IMR-90 (cell line): ENCODE measurements around the gene ARMH4. TPM values are rescaled to one million over a fixed set of nuclear protein-coding genes. Genes with fewer than 3 reads are reported as not detected.

Source experiments
- ATAC-seq: fragments of 200-7000 bp; cut with Tn5 transposase; 2 replicates; pipeline ENCODE4 v1.9.1; 2020; ENCODE audit warnings: low read depth, mild to moderate bottlenecking, moderate library complexity
- BruUV-seq: library from RNA; stranded (reverse); fragments of 400-500 nt; replicated peaks from 2 replicates; lab custom pipeline; 2021; lab: Mats Ljungman, UMichigan
- CTCF ChIA-PET: fragments of 300-600 bp; formaldehyde crosslinking; extraction: SDS; loops from one replicate; lab custom pipeline; 2021; ENCODE audit warnings: antibody characterized with exemption; lab: Yijun Ruan, JAX
- POLR2A ChIA-PET: fragments of 300-600 bp; sonication (Branson Sonifier 250); formaldehyde crosslinking; loops from one replicate; lab custom pipeline; 2022; ENCODE audit warnings: antibody characterized with exemption; ENCODE audit not compliant: unreplicated experiment; lab: Charles Lee
- DNase-seq: peaks from one replicate; pipeline ENCODE4 v3.0.0; 2013
- H2AFZ ChIP-seq: replicated peaks from 2 replicates; pipeline ENCODE3; 2013; ENCODE audit warnings: low read length, mild to moderate bottlenecking; ENCODE audit not compliant: poor library complexity
- H2AK5ac ChIP-seq: 2 replicates; pipeline ENCODE4 v1.6.1; 2013; ENCODE audit warnings: low read depth, low read length, inconsistent platforms
- H2AK9ac ChIP-seq: replicated peaks from 2 replicates; pipeline ENCODE3; 2013; ENCODE audit warnings: mild to moderate bottlenecking, low read depth, low read length, moderate library complexity; ENCODE audit not compliant: poor library complexity
- H2BK120ac ChIP-seq: 2 replicates; pipeline ENCODE4 v1.6.1; 2013; ENCODE audit warnings: low read depth, low read length, inconsistent platforms
- H2BK15ac ChIP-seq: 3 replicates; pipeline ENCODE4 v1.6.1; 2013; ENCODE audit warnings: low read depth, low read length, inconsistent platforms
- H2BK20ac ChIP-seq: 2 replicates; pipeline ENCODE4 v1.6.1; 2013; ENCODE audit warnings: low read depth, mild to moderate bottlenecking, inconsistent platforms, low read length, moderate library complexity
- H2BK5ac ChIP-seq: 2 replicates; pipeline ENCODE4 v1.6.1; 2013; ENCODE audit warnings: mild to moderate bottlenecking, low read depth, low read length, inconsistent platforms; ENCODE audit not compliant: poor library complexity, severe bottlenecking
- H3K14ac ChIP-seq: replicated peaks from 2 replicates; pipeline ENCODE4 v1.6.1; 2013; ENCODE audit warnings: low read depth, low read length, inconsistent platforms
- H3K18ac ChIP-seq: 2 replicates; pipeline ENCODE4 v1.6.1; 2013; ENCODE audit warnings: low read depth, low read length, control low read depth
- H3K23ac ChIP-seq: 2 replicates; pipeline ENCODE4 v1.6.1; 2013; ENCODE audit warnings: low read depth, low read length, inconsistent platforms
- H3K27ac ChIP-seq: 2 replicates; pipeline ENCODE4 v1.5.1; 2013; ENCODE audit warnings: mild to moderate bottlenecking, control low read depth, low read length; ENCODE audit not compliant: insufficient read depth
- H3K27me3 ChIP-seq: 2 replicates; pipeline ENCODE4 v1.6.1; 2013; ENCODE audit warnings: low read length; ENCODE audit not compliant: control insufficient read depth, insufficient read depth
- H3K36me3 ChIP-seq: 2 replicates; pipeline ENCODE4 v1.6.1; 2013; ENCODE audit warnings: low read length, mixed read lengths; ENCODE audit not compliant: control insufficient read depth, insufficient read depth
- H3K4ac ChIP-seq: 2 replicates; pipeline ENCODE4 v1.6.1; 2013; ENCODE audit warnings: low read depth, low read length, inconsistent platforms
- H3K4me1 ChIP-seq: 2 replicates; pipeline ENCODE4 v1.6.1; 2013; ENCODE audit warnings: low read length, mixed read lengths; ENCODE audit not compliant: control insufficient read depth, insufficient read depth
- H3K4me2 ChIP-seq: 2 replicates; pipeline ENCODE4 v1.6.1; 2013; ENCODE audit warnings: low read depth, mild to moderate bottlenecking, control low read depth, low read length, moderate library complexity
- H3K4me3 ChIP-seq: 2 replicates; pipeline ENCODE4 v1.5.1; 2013; ENCODE audit warnings: low read depth, mild to moderate bottlenecking, control low read depth, low read length, moderate library complexity; ENCODE audit not compliant: insufficient read depth
- H3K56ac ChIP-seq: 2 replicates; pipeline ENCODE4 v1.6.1; 2013; ENCODE audit warnings: low read length, inconsistent platforms; ENCODE audit not compliant: insufficient read depth; ENCODE audit errors: extremely low read depth
- H3K79me1 ChIP-seq, 2 experiments: 2 replicates each; pipeline ENCODE4 v1.6.1; 2013; ENCODE audit warnings: low read length in 2 of 2, inconsistent platforms in 1 of 2, low read depth in 1 of 2
- H3K9ac ChIP-seq: 2 replicates; pipeline ENCODE4 v1.6.1; 2013; ENCODE audit warnings: low read depth, low read length, control low read depth
- H3K9me1 ChIP-seq: 2 replicates; pipeline ENCODE4 v1.6.1; 2013; ENCODE audit warnings: low read length, inconsistent platforms; ENCODE audit not compliant: insufficient read depth
- H3K9me3 ChIP-seq: 2 replicates; pipeline ENCODE4 v1.6.1; 2013; ENCODE audit warnings: low read length; ENCODE audit not compliant: control insufficient read depth, insufficient read depth
- H4K20me1 ChIP-seq: 2 replicates; pipeline ENCODE4 v1.6.1; 2013; ENCODE audit warnings: low read length, inconsistent platforms; ENCODE audit not compliant: insufficient read depth
- H4K5ac ChIP-seq: 2 replicates; pipeline ENCODE4 v1.6.1; 2013; ENCODE audit warnings: mild to moderate bottlenecking, low read depth, low read length, control low read depth
- H4K8ac ChIP-seq, 2 experiments: 2 replicates each; pipeline ENCODE4 v1.6.1; 2013; ENCODE audit warnings: low read depth in 2 of 2, low read length in 2 of 2, control low read depth in 1 of 2, inconsistent platforms in 1 of 2
- H4K91ac ChIP-seq: 2 replicates; pipeline ENCODE4 v1.6.1; 2013; ENCODE audit warnings: low read depth, low read length, inconsistent platforms; ENCODE audit not compliant: insufficient read depth
- MAFK ChIP-seq: IDR thresholded peaks from 2 replicates; pipeline ENCODE4 v1.6.1; 2012; ENCODE audit warnings: low read depth, low read length, improper control_type of control experiment
- WGBS, 2 experiments: methylation state at CpG; one replicate each; pipeline versions ENCODE4 v1.1.5 to v1.1.7; 2013; ENCODE audit warnings: missing lambda C conversion rate in 2 of 2; ENCODE audit not compliant: insufficient read length in 1 of 2; ENCODE audit errors: extremely low coverage in 2 of 2; 5-methylcytosine and 5-hydroxymethylcytosine counted together
- dilution Hi-C: fragments of 300-500 bp; cut with HindIII; formaldehyde crosslinking; loops from one replicate; pipeline ENCODE4 v1.14.3; 2018; ENCODE audit warnings: low sequenced_read_pairs; ENCODE audit not compliant: unreplicated experiment
- in situ Hi-C: fragments of 300-500 bp; cut with MboI; formaldehyde crosslinking; loops from 3 replicates; pipeline ENCODE4 v1.14.3; 2019; ENCODE audit warnings: low sequenced_read_pairs, inconsistent platforms, mixed read lengths
- intact Hi-C: fragments of 100-400 bp; cut with micrococcal nuclease; formaldehyde crosslinking; loops from 2 replicates; pipeline ENCODE4 v1.10.0; 2022
- polyA plus RNA-seq, 3 experiments: library from polyadenylated mRNA; depleted of rRNA; stranded (reverse); fragments of >200 nt; gene quantifications; 2 replicates each; pipeline ENCODE4 v1.2.3, GENCODE V29; 2012; ENCODE audit warnings: low replicate concordance in 1 of 3
- total RNA-seq: library from RNA; depleted of rRNA; stranded (reverse); fragments of >200 nt; gene quantifications from 2 replicates; pipeline ENCODE4 v1.2.3, GENCODE V29; 2012

The ARMH4 gene
- total and polyA plus RNA-seq, 2 of the 4 experiments (the other 2 are of a cell fraction): 4.6 to 5.6 TPM

GRCh38 chr14:58138031-58138713, 13.8 kb downstream of the ARMH4 start:
- Histone ChIP-seq H3K18ac (no peak overlapping the region), H2AFZ (no peak overlapping the region), H2AK5ac (no peak overlapping the region), H3K56ac (no peak overlapping the region), H3K27me3 (no peaks in the 10 kb centered on the region), H3K79me1 (no peaks in the 10 kb centered on the region), H3K23ac (no peak overlapping the region), H3K4me1 (no peaks in the 10 kb centered on the region), H3K4me3 (no peak overlapping the region), H2BK20ac (no peak overlapping the region), H2BK15ac (no peak overlapping the region), H3K36me3 (no peaks in the 10 kb centered on the region), H3K9ac (no peak overlapping the region), H4K91ac (no peak overlapping the region), H4K5ac (no peak overlapping the region), H2AK9ac (no peak overlapping the region), H4K8ac (no peak overlapping the region), H3K9me3 (no peaks in the 10 kb centered on the region), H3K14ac (no peak overlapping the region), H2BK120ac (no peak overlapping the region), H4K20me1 (no peaks in the 10 kb centered on the region), H3K9me1 (no peaks in the 10 kb centered on the region), H3K4ac (no peak overlapping the region), H3K4me2 (no peak overlapping the region), H2BK5ac (no peak overlapping the region), H3K27ac (no peak overlapping the region)
- no peak for ATAC-seq
- DNase-seq: no peak
- no peak for TF ChIP-seq MAFK
- WGBS, 2 experiments: no CpG with 5 or more reads among the region's 10 CpGs
- dilution Hi-C loops (no loop called here), intact Hi-C loops (no loop called here), in situ Hi-C loops (no loop called here)
- ChIA-PET CTCF (no interaction called here), POLR2A (no interaction called here)
- no TSS peak for BruUV-seq
